IMR-90 (cell line): ENCODE results near the gene ST8SIA4. TPM values are rescaled to one million over a fixed set of nuclear protein-coding genes. Genes with fewer than 3 reads are reported as not detected.

ENCODE experiments used
- microRNA-seq, 2 experiments: library from miRNA; stranded (forward) in 1 of 2; unstranded in 1 of 2; fragments of 10-50 nt in 1 of 2; fragments of <30 nt in 1 of 2; gene quantifications in 1 of 2; microRNA quantifications in 1 of 2; one replicate each; pipeline versions ENCODE3 to v1.1.0; 2013 to 2020; ENCODE audit not compliant: insufficient read depth in 1 of 2, insufficient read length in 1 of 2, unreplicated experiment in 1 of 2
- polyA plus RNA-seq, 3 experiments: library from polyadenylated mRNA; depleted of rRNA; stranded (reverse); fragments of >200 nt; gene quantifications; 2 replicates each; pipeline ENCODE4 v1.2.3, GENCODE V29; 2012; ENCODE audit warnings: low replicate concordance in 1 of 3
- small RNA-seq, 5 experiments: library from RNA; depleted of rRNA; stranded (forward); fragments of <200 nt; gene quantifications; one replicate each; pipeline ENCODE3, GENCODE V24; 2012
- total RNA-seq: library from RNA; depleted of rRNA; stranded (reverse); fragments of >200 nt; gene quantifications from 2 replicates; pipeline ENCODE4 v1.2.3, GENCODE V29; 2012

Gene ST8SIA4
- total and polyA plus RNA-seq, 2 of the 4 experiments (the other 2 are of a cell fraction): 0.02 to 0.18 TPM

Small RNA genes lying within 50 kb of the gene (microRNA-seq; reads per million reads assigned to microRNA genes)
- 0 reads per million in 2 experiments for gene MIR548P

Small RNA genes lying within 50 kb of the gene (small RNA-seq; reads per million reads assigned to genes)
- gene MIR548P: 0 reads per million in 5 experiments
